HG02798 (cell line): ENCODE results near the gene MPZ.
A peak's percentile ranks its signal among the peaks of the same experiment; 100 is the strongest.

Experiments used
- ATAC-seq: cut with Tn5 transposase; IDR thresholded peaks from one replicate; pipeline ENCODE4 v1.9.1; 2021; ENCODE audit warnings: mild to moderate bottlenecking; ENCODE audit not compliant: unreplicated experiment, poor library complexity

MPZ gene

GRCh38 chr1:161304927-161305866, 4.6 kb downstream of the MPZ start:
- ATAC-seq, result no peak

DNA sequence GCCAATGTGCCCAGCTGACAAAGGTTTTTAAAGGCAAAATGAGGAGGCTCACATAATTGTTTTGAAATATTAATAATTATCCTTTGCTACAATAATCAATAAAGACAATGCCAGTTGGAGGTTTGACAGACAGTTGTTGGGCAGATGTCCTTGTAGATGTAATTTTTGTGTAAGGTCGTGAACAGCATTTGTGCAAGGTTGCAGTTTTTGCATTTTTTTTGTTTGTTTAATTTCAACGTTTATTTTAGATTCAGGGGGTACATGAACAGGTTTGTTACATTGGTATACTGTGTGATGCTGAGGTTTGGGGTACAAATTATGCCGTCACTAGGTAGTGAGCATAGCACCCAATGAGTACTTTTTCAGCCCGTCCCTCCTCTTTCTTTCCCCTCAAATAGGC, 9.3 kb downstream of the MPZ start:
- no peak for ATAC-seq

- no peak for ATAC-seq
Observed at GRCh38 chr1:161299347-161299746, 10.4 kb downstream of the MPZ start.

DNA sequence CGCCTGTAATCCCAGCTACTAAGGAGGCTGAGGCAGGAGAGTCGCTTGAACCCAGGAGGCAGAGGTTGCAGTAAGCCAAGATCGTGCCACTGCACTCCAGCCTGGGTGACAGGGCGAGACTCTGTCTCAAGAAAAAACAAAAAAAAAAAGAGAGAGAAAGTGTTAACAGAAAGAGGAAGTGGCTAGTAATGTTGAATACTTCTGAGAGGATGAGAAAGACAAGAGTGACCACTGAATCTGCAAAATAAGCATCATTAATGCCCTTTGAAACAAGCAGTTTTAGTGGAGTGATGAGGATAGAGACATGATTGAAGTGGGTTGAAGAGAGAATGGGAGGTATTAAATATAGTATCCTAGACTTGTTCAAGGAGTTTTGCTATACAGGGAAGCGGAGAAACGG, 11.7 kb downstream of the MPZ start:
- peak; percentile 39 for ATAC-seq

DNA sequence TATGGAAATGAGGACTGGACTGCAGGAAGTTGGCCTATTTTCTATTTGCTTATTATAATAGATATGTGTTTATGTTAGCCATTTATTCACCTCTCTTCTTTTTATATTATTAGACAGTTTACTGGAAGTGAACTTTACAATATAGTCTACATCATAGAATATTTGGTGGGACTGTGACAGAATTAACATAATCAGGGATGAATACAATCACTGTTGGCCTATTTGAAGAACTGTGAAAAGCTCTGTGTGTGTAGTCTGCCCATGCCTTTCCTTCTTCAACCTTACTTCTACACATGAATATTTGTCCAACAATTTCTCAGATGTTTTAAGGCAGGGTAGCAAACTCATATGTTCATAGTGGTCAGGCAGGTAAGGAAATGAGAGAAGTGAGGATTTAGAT, 12.4 kb downstream of the MPZ start:
- ATAC-seq, result no peak

DNA sequence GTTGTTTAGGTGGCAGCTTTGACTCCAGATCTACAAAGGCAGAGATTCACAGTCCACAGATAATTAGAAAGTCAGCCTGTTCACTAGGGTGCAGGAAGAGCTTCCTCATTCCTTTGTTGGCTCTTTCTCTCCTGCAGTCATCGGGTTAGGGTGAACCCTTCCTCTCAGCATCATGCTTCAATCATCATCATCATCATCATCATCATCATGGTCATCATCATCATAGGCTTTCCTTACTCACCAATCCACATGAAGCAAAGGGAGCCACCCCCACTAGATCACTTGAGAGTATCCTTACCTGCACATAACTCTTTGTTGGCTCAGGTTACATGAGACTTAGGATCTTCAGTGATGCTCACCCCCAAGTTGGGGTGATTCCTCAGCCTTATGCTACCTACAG, 19.0 kb downstream of the MPZ start:
- no peak for ATAC-seq

GRCh38 chr1:161287482-161288054, 22.2 kb downstream of the MPZ start:
- no peak for ATAC-seq

- no peak for ATAC-seq
Observed at GRCh38 chr1:161285521-161285920, 24.2 kb downstream of the MPZ start.

DNA sequence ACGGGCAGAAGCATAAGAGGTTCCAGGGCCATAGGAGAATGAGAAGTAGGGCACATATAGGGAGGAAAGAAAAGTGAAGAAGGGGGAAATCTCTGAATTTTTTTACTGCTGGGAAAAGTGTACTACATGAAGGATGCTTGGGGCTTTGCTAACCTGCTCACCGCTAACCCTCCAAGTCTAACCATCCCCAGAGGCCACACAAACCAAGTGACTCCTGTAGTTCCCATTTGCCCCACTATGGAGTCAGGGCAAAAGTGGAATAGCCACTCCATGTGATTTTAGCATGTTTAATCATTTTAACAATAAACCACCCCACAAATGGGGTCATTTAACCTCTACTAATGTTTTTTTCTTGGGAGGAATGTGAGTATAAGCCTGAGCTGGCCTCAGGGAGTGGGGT, 24.7 kb downstream of the MPZ start:
- ATAC-seq, result no peak

- ATAC-seq, result no peak
Observed at GRCh38 chr1:161282991-161283390, 26.8 kb downstream of the MPZ start.

DNA sequence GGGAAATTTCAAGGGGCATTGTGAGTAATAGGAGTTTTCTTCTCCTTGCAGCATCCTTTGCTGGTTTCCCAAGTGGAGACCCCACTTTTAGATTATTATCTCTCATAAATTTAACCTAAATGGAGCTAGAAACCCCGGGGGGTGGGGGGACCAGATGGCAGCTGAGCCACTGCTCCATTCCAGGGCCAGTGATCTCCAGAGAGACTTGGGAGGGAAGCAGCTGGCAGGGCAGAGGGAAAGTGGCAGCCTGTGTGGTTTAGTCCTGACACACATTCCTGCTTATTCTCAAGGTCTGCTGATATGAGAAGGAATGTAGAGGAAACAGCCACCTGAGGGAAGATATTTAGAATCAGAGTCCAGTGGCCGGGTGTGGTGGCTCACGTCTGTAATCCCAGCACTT, 34.9 kb downstream of the MPZ start:
- ATAC-seq, result no peak

DNA sequence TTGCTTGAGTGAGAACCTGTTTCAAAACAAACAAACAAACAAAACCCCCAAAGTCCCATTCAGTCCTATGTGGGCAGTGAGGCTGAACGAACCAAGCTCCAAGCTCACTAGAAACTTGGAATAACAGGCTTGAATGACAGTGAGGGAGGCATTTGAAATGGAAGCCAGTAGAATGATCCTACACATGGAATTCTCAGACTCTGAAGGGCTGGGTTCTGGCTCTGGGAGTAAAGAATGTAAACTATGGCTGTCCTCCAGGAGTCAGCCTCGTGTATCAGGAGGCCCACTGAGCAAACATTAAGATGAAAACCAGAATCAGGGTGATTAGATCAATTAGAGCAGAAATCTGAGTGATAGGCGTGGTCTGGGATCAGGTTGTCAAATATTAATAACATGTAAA, 36.4 kb downstream of the MPZ start:
- no peak for ATAC-seq

- no peak for ATAC-seq
Observed at GRCh38 chr1:161267321-161267720, 42.4 kb downstream of the MPZ start.

DNA sequence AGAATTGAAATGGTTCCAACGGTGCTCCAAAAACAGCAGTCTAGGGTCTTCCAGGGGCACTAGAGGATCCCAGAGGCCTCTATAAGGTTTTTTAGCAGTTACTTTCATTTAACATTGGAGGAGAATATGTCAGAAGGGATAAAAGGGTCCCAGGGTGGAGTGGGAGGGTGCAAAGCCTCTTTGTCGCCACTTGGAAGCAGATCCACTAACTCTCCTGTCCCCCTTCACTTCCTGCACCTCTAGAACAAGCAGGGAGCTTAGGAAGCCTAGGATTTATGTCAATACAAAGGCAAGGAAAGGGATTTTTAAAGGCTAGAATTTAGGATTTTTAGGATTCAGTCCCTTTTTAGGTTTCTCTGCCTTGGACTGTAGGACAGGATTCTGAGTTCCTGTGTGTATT, 42.9 kb downstream of the MPZ start:
- ATAC-seq, result no peak

DNA sequence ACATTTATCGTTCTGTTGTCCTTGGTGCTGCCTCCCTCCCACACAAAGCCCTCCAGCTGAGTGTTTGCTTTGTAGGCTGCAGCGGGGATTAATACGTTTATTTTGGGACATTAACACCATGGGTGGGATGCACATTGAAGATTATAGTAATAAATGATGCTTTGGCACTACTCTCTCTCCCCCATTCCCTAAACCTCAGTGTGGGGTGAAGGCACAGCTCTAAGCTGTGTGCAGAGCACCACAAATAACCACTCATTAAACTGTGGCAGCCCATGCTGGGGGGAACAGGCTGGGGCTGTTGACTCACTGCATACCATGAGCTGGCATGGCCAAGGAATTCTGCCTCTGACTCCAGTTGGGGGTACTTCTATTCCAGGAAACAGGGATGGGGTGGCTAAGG, 43.6 kb downstream of the MPZ start:
- ATAC-seq, result no peak

- no peak for ATAC-seq
Observed at GRCh38 chr1:161265305-161265704, 44.5 kb downstream of the MPZ start.

DNA sequence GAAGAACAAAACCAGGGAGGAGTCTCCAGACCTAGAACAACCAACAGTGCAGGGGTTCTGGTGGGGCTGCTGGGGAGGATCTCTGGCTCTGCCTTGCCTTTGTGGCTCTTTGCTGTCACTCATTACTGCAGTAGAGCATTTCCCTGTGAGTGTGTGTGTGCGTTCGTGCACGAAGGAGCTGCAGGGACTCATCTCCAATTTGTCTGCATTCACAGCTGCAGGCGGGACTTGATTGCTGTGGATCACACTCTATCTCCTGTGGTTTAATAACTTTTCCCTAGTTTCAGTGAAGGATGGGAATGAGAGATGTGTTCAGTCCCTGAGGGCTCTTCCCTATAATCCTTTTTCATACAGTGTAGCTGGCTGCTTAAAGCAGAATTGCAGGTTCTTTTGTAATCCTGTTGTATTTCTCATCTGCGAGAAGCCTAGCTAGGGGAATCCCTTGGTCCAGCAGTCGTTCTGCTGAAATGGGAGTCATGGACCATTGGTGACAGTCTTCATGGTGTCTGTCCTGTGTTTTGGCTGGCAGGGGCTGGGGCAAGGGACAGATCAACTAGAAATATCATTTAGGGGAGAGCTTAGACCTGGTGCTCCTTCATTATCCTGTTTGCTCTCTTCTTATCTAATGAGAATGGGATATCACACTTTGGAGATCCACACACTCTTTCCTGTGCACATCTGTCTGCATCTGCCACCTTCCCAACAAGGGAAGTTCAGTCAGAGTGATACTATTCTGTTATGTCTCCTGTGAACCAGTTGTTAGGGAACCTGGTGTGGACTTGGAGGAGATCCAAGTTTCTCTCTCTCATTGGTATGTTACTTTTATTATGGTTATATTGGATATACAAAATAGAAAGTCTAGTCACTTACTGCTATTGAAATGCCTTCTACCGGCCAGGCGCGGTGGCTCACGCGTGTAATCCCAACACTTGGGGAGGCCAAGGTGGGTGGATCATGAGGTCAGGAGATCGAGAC, 48.2 kb downstream of the MPZ start:
- ATAC-seq, result no peak

- no peak for ATAC-seq
Observed at GRCh38 chr1:161260376-161261260, 49.1 kb downstream of the MPZ start.

GRCh38 chr1:161259765-161260164, 50.0 kb downstream of the MPZ start:
- ATAC-seq, result no peak

DNA sequence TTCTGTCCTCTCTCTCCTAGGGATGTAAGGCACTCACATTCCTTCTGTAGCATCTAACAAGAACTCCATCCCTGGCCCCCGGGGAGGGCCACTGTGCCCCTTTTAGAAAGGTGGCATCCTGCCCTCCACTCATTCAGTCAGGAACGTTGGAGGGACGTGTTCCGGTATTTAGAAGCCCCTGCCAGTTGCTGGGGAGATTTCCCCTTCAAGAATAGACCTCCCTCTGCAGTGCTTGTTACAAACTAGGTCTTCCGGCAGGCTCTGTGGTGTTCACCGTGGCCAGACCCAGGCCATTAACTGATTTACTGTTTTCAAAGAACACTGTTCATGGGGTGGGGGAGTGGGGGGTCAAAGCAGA, 50.4 kb downstream of the MPZ start:
- no peak for ATAC-seq
